HG02642 (cell line): Measurements from ENCODE around the gene OR2AG2.
A peak's percentile ranks its signal among the peaks of the same experiment; 100 is the strongest.
"Not testable (repeated sequence)": the region's sequence is repeated elsewhere in the genome, so short reads cannot be mapped to it uniquely, and the experiment has no call there.

Experiments used
- ATAC-seq: cut with Tn5 transposase; IDR thresholded peaks from one replicate; pipeline ENCODE4 v1.9.1; 2021; ENCODE audit warnings: mild to moderate bottlenecking; ENCODE audit not compliant: unreplicated experiment, poor library complexity

The OR2AG2 gene, protein sequence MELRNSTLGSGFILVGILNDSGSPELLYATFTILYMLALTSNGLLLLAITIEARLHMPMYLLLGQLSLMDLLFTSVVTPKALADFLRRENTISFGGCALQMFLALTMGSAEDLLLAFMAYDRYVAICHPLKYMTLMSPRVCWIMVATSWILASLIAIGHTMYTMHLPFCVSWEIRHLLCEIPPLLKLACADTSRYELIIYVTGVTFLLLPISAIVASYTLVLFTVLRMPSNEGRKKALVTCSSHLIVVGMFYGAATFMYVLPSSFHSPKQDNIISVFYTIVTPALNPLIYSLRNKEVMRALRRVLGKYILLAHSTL

DNA sequence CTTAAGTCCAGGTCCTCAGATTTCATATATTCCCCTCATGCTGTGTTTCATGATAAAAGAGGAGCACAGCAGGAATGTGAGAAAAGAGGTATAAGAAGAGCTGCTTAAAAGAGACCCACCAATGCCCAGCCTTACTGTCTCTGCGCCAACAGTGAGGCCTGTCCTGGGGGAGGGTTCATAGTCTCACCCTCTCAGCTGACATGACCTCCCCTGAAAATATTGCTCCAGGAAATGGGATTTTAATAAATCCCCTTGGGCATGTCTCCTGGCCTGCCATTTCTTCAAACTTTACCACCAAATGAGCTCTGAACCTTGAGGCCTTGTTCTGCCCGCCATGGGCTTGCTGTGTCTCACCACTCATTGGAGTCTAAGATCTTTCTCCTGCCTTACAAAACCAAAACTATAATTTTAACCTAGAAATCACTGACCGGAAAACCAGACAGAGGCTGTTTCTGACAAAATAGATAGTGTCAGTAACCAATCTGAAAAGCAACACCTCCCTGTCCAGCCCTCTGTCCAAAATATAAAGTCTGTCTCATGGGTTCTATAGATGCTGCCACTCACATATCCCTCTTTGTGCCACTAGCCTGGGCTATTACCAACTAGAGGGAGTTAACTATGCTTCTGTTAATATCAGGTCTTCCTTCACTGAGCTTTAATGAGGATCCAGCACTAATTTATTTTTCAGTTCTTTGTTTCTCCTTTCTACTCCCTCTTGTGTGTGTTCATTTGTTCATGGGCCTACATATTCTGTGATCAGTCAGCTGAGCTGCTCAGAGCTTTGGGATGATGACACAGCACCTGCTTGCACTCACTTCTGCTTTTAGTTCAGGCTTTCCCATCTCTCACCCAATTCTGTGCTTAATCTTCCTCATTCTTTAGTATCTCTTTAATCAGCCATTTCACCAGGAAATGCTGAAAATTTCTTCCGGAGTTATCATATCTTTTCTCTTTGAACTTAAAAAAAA lies at the start of gene OR2AG2:
TSS of gene OR2AG2 (minus strand) at position 51 of the 968 bp plus-strand sequence. CDS start 3,019 bp downstream, outside the sequence.
- ATAC-seq = peak; percentile 88

DNA sequence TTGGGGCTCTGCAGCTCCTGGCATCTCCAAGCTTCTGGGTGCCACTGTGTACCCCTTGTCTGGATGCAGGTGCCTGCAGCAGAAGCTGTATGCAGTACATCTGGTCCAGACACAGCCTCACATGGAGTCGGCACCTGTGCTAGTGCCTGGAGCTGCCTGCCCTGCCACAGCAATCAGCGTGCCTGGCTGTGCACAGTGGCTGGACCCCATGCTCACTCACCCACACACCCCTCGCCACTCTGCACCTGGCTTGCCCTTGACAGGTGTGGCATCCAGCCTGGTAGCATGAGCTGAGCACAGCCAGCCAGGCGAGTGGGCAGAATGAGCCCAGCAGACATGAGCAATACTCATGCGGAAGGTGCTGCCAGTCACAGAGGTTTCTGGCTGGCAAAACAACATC lies 47.2 kb upstream of the OR2AG2 start:
- no peak for ATAC-seq

DNA sequence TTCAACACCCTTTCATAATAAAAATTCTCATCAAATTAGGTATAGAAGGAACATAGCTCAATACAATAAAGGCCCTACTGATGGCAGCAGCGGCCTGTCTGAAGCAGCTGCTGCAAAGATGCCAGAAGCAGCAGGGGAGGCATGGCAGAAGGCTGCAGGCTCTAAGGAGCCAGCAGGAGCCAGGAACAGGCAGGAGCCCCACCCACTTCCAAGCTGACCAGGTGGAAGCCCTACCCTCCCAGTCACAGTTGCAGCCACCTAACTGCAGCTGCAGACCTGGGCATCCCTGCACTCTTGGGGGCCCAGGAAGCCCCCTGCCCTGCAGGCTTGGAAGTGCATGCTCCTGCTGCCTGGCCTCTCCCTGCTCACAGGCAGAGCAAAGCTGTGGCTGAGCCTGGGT lies 45.9 kb upstream of the OR2AG2 start:
- ATAC-seq = no peak

DNA sequence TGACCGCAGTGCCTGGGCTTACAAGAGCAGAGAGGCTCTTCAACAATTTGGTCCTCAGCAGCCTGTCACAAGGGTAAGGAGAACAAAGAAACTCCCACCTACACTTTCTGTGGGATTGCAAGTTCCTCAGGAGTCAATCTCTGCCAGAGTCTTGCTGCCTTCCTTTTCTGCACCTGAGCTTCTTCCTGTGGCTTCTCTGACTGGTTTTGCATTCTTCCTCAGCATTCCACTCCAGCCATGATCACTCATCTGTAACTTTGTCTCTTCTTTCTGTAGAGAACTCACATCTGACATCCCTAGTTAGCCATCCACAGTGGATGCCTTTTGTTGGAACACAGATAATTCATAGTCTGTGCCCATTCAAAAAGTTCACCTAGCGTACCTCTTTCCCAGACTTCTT lies 41.9 kb upstream of the OR2AG2 start:
- ATAC-seq = no peak

DNA sequence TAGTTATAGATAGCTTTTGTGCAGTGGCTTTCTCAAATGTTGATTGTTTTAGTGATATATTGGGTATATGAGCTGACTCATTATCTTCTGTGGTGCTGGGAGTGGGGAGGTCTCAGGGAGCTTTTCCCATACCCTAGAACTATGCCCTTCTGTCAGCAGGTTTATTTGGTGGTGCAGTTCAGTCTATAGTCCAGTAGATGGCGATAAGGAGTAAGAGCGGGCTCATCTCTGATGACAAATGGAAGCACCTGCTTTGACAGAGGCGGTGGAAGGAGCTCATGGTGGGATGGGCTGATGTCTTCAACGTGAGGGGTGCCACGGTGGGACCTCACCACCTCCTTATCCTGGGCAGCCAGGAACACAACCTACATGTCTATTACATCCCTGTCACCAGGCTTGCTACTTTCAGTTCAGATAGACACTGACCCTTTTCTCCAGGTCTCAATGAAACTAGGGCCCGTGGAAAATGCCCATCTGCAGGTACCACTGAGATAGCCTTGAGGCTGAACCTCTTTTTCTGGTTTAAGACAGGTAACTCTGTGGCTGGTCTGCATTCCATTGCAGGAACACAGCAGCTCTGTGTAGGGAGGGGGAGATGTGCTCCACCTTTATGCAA lies 40.7 kb upstream of the OR2AG2 start:
- peak; percentile 90 for ATAC-seq

DNA sequence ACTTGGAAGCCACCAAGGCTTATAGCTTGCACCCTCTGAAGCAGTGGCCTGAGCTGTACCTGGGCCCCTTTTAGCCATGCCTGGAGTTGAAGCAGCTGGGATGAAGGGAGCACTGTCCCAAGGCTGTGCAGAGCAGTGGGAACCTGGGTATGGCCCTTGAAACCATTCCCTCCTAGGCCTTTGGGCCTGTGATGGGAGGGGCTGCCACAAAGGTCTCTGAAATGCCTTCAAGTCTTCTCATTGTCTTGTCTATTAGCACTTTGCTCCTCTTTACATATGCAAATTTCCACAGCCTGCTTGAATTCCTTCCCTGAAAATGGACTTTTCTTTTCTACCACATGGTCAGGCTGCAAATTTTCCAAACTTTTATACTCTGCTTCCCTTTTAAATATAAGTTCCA lies 29.3 kb upstream of the OR2AG2 start:
- not testable (repeated sequence) for ATAC-seq

DNA sequence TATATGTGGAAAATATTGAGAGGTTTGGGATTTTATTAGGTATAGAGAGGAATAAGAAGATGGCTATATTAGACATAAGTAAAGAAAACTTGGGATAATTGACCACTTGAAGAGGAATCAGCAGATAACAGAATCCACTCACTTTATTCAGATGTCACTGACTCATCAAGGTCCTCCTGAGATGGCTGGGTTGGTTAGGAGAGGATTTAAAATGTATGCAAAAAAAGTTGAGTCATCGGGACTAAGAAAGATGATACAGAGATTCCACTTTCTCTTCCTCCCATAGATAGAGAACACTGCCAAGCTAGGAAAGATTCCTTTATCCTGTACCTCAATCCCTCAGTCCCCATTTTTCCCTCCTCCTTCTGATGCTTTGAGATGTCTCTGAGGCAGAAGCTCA lies 27.6 kb upstream of the OR2AG2 start, which contains the start of gene OR6A2:
TSS of gene OR6A2 (minus strand) at position 288 of the 400 bp plus-strand sequence. CDS start 3,981 bp downstream, outside the sequence.
- no peak for ATAC-seq

DNA sequence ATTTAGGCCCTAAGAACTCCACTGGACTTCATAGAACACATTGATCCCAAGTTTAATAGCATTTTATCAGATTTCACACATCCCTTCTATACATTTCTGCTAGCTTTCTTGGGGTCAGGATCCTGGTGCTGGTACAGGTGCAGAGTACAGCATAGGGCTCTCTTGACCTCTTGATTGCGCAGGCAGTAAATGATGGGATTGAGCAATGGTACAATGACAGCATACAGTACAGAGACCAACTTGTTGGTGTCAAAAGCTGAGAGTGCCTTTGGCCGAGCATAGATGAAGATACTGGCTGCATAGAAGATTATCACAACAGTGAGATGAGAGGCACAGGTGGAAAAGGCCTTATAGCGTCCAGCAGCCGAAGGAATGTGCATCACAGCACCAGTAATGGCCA lies 22.9 kb upstream of the OR2AG2 start:
- ATAC-seq = no peak

DNA sequence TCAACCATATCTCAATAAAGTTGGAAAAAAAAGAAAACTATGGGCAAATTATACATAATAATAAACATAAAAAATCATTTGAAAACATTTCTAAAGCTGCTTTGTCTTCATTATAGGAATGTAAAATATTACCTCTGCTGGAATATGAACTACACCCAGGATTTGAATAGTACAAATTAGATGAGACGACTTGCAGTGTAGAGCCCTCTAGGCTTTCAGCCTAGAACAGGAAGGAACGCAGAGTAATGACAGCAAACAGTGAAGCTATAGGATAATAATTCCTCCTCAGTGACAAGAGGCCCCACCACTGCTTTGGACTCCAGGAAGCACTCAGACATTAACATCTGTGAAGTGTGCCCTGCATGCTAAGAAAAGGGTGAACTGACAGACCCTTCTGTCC lies 18.8 kb upstream of the OR2AG2 start:
- ATAC-seq = no peak

DNA sequence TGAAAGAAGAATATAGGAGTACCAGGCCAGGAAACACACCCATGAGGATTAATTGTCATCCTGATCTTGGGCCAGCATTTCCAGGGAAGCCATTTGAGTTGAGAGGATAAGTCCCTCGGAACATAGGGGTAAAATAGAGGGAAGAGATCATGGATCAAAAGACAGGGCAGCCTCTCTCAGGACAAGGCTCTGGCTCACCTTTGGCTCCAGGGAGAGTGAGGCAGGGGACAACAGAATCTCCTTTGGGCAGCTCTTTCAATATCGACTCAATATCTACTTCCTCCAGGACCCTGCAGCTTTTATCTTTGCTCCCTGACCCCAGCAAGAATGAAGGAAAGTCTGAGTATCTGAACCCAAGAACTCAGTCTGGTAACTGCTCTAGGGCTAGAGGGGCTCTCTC lies 10.9 kb upstream of the OR2AG2 start, which contains the start of gene OR2AG1:
TSS of gene OR2AG1 (plus strand) at position 301 of the 400 bp plus-strand sequence. CDS start 2,018 bp downstream, outside the sequence.
- ATAC-seq = no peak

DNA sequence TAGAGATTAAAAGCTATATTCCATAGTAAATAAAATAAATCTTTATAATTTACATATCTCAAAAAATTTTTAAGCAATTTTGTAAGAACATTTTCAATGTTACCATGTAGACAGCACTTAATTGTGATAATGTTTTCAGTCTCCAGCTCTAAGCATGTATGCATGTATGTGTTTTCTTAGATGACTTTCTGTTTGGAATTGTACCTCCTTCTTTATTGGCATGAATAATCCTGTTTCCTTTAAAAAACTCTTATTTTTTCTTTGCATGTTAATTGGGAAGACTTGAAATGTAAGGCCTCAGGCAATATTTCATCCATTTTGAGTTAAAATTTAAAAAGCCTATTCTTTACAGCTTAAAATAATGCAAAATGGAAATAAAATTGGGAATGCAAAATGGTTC lies 9.1 kb upstream of the OR2AG2 start:
- ATAC-seq = no peak

DNA sequence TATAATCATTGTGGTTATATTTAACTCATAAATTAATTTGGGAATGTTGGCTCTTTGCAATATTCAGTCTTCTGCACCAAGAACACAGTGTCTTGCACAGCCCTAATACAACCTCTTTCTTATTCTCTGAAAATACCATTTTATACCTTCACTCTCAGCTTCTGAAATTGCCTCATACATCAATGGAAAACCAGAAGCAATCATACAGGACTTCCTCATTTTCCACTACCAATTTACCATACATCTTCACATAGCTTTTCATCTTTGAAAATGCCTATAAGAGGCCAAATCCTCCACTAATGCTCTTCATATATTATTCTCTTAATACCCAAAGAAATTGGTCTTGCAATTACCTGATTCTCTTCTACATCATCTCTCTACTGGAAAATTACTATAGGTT lies 6.7 kb upstream of the OR2AG2 start:
- no peak for ATAC-seq

DNA sequence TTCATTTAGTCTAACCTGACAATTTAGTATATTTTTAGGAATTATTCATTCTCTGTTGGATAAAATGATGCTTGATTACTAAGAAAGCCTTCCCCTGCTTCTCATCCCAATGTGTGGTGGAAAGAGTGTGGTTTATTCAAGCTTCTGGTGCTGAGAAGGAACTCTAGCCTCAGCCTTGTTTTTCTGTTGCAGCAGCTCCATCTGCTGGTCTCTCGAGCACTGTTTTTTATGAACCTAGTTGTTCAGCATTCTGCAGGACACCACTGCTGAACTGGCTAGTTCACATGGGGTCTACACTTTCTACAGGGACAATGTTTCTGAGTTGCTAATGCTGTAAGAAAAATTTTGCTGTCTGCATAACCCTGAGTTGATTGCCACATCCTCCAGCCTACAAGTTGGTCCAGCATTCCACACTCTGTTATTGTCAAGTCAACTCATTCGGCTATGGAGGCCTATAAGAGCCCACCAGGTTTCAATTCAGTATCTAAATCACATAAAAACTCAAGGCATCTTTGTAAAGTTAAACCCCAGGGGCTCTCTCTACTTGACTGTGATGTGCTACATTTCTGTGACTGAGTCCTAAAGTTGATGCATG lies 14.3 kb downstream of the OR2AG2 start:
- ATAC-seq = peak; percentile 78

DNA sequence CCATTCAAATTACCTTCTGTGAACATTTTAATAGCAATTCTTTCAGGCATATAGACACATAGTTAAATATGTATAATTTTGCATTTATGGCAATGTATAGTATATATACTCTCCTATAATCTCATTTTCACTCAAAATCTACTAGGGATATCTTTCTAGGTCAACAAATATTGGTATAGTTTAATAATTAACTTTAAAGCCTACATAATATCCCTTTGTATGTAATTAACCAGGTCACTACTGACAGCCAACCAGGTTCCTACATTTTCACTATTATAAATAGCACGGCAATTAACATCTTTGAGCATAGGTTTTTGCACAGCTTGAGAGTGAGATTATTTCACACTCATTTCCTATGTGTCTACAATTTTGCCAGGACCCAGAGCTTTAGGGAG lies 15.8 kb downstream of the OR2AG2 start:
- ATAC-seq = no peak

DNA sequence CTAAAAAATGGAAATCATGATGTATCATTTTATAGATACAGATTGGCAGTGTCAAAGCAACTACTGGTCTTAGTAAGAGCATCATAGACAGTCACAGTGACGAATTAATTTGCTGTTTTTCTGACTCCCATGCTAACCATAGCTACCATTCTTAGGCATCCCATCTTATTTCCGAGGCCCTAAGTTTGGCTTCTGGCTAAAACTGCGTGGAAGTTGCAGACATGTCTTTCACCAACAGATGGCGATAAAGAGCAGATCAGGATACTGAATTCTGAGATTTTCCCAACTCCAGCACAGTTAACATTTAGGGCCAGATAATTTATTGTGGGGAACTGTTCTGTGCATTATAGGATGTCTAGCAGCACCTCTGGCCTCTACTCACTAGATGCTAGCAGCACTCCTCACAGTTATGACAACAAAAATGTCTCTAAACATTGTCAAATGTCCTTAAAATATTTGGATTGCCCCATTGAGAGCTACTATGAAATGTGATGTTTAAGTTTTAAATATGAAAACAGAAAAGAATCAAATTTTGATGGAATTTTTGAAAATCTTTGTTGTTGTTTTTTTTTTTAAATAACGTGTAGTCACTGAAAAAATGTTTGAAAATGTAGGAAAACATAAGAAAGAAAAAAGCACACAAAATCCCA lies 16.3 kb downstream of the OR2AG2 start:
- ATAC-seq = no peak

DNA sequence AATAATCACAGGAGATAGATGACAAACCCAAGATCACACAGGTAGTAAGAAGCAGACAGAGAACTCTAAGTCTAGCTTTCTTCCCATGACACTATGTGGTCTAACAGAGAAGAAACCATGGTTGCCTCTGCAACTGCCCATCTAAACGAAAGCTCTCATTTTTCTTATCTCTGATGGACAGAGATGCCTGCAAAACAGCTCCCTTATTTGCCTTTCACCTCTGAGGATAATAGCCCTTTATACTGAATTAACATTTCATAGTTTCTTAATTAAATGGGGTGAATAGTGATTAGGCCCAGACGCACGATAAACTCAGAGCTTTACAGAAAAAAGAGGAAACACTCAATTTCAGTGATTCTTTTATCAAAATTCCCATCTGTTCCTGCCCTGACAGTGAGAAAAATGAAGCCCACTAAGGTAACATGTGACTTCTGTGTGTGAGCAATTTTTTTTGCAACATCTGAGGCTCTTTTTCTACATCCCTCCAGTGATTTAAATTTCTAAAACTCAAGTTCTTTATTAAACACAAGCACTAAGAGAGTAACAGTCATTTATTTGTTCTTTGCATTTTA lies 24.6 kb downstream of the OR2AG2 start:
- ATAC-seq = no peak

DNA sequence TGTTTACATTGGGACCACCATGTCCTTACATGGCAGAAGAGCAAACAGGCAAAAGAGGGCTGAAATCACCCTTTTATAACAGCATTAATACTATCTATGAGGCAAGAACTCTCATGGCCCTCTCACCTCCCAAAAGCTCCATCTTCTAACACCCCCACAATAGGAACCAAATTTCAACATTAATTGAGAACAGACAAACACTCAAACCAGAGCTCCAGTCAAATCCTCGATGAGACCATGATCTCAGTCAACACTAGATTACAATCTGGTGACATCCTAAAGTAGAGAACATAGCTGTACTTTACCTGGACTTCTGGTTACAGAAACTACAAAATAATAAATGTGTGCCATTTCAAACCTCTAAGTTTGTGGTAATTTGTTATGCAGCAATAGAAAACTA lies 25.1 kb downstream of the OR2AG2 start:
- no peak for ATAC-seq

DNA sequence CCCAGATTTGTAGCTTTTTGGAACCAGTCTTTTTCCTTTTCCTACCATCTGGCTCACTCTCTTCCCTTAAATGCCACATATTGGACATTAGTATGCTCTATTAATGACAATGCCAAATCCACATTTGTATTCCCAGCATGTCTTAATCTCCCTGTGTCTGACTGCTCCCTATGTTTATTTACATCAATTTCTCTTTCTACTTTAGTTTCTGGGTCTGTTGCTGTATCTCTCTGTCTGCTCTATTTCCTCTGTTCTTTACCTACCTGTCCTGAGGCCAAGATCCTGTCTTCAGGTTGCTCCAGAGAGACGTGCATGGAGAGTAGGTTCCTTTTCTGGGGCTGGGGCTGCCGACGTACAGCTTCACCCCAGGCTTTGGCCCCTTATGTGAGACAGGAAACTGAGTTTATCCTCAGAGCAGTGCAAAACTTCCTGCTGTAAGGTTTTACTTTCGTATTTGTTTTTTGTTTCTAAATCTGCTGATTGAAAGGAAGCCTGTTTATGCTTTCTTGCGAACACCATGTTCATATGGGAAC lies 25.6 kb downstream of the OR2AG2 start:
- peak; percentile 86 for ATAC-seq

DNA sequence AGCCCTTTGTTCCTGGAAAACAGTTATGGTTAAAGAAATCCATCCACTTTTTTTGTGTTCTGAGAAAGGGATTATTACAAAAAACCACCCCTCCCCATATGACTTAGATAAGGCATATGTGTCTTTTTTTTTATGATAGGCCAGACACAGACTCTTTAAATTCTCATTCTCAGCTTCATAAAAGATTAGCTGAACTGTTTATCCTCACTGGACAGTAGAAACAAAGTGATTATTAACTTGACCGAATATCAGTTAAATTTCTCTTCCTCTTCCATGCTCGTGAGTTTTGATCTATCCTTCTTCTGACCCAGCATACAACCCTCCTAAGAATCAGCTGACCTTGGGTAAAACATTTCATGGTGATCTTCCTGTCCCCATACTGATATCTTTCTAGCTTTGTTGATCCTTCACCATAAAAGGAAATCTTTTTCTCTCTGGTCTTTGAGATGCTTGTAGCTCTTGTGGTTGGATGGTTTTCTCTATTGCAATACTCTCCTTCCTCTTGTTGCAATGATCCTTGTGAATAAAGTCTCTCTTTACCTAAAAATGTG lies 26.2 kb downstream of the OR2AG2 start:
- peak; percentile 52 for ATAC-seq
